HG03159 (cell line): ENCODE measurements around the gene NNAT.

ENCODE experiments used
- ATAC-seq: cut with Tn5 transposase; IDR thresholded peaks from one replicate; pipeline ENCODE4 v1.9.1; 2021; ENCODE audit warnings: mild to moderate bottlenecking, moderate library complexity; ENCODE audit not compliant: unreplicated experiment

Gene NNAT

DNA sequence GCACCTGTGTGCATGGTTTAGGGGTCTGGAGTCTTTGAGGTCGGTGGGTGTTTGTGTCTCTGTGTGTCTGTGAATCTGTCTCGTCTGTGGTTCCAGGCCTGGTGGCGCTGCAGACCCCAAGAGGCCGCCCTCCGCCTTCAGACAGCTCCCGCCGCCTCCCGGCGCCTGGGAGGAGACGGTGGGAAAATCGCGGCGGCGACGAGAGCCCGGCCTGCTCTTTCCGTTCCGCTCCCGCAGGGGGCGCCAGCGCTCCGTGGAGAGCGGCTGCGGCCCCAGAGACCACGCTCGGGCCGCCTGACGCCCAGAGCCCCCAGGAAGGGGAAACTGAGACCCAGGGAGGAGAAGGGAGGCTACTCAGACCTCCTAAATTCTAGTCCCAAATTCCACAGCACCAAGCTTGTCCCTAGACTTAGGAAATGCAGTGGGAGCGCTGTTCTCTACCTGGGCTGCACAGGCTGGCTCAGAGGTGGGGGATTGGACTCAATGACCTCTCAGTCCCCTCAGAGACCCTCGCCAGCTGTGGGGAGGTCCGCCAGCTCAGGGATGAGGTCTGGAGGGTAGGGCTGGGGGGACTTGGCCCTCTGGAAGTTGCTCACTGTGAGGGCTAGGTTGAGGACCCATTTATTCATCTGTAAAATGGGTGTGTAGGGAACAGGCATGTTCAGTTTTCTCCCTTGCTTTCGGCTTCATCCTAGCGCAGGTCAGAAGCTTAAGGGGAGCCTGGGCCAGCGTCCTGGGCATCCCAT is 43.5 kb downstream of the NNAT start:
- no peak for ATAC-seq

DNA sequence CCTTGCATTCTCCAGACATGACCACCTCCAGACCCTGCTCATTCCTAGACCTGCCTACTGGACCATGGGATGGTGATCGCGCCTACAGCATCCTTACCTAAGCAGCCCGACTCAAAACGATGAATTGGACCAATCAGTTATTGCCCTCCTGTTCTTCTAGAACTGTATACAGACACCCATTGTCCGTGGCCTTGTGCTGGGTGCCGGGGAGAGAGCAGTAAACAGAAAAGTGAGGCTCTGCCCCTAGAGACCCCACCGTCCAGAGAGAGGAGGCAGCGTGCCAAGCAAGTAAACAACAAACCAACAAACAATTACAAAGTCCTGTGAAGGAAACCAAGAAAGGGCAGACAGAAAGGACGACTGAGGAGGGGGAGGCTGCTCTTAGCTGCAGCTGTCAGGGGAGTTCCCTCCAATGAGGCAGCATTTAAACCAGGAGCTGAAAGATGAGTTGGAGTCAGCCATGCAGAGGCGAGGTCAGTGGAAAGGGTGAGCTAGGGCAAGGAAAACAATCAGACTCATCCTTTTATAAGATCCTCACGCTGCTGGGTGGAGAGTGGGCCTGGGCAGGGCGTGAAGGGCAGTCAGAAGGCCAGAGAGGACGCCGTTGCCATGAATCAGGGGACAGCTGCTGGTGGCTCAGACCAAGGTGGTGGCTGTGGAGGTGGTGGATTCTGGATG is 44.2 kb downstream of the NNAT start:
- ATAC-seq, result no peak

DNA sequence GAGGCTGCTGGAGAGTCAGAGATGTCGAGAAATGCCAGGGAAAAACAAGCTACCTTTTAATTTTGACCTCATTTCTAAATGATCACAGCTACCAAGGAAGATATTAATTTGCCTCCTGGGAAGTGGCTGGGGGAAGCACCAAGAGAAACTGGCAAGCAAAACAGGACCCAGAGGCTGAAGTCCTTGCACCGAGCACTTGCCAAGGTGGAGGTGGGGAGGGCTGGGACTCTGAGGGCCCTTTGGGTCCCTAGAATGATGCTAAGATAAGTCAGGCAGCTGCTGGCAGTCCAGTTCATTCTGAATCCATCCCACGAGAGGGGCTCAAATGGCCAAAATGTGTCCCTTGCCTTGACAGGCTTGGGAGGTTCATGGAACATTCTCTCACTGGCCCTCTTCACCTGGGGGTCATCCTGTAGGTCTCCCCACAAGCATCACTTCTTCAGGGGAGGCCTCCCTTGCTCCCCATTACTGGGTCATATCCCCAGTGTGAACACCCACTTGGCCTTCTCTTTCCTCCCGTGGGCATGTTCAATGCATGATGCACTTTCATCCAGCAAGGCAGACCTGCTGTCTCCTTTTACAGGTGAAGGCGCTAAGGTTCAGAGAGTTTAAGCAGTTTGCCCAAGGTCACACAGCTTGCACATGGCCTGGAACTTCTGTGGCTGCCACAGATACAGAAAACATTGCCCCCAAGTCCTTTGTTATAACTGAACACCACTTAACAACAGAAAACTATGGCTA is 45.7 kb downstream of the NNAT start:
- ATAC-seq, result no peak

DNA sequence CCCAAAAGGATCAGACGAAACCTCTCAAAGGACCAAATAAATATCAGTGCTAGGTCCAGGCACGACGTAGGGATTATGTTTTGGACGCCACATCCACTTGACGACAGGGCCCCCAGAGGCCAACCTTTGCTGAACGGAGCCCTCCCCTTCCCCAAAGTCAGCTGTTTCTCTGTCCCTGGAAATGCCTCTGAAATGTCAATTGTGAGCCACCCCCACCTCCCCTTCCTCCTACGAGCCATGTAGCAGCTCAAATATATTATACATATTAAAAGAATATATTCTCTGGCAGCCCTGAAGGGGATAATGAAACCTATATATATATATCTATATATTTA is 46.2 kb downstream of the NNAT start:
- ATAC-seq, result no peak

DNA sequence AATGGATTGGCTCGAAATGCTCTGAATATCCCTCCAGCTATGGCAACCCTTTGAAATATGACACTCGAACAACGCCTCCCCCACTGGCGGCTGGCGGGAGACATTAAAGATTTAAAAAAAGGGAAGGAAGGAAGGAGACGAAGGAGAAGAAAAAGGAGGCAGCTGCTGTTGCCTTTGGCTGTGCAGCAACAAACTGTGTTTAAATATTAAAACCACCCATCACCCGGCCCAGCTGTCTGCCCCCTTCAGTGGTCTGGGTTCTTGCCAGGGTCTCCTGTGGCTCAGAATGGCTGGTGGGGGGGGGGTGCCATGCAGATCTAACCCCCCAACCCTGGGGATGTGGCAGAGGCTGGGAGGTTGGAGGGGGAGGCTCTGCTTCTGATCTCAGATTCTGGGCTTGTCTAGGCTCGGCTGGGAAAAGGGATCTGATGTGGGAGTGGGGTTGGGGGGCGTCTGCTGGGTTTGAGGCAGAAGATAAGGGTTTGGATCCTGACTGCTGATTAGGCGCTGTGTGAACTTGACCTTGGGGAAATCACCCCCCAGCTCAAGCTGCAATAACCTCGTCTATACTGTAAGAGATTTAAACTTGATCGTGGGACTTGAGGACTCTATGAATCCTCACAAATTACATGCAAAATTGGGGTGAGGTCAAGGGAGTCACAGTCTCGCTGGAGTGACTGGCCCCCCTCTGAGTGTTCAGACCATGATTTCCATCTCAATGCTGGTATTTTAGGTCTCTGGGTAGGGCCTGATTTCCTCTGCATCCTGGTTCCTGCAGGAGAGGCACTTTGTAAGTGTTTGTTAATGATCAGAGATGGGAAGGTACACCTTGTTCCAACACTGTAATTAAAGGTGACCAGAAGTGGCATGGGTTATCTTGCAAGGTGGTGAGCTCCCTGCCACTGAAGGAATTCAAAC is 46.9 kb downstream of the NNAT start:
- ATAC-seq, result no peak

DNA sequence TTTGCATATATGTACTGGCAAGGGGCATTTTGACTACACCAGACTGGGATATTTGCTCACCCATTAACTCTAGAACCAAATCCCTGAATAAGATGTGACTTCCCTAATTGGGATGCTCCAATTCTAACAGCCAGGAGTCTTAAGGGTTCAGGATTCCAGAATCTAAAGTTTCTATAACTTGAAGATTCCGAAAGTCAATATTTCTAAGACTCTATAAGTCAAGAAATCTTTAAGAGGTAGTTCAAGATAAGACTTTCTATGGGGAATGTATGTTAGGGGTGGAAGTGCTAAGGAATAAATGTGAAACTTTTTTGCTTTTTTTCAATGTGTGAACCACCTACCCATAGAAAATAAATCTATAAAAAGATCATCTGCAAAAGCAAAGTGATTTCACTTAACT is 49.4 kb downstream of the NNAT start:
- ATAC-seq, result no peak

DNA sequence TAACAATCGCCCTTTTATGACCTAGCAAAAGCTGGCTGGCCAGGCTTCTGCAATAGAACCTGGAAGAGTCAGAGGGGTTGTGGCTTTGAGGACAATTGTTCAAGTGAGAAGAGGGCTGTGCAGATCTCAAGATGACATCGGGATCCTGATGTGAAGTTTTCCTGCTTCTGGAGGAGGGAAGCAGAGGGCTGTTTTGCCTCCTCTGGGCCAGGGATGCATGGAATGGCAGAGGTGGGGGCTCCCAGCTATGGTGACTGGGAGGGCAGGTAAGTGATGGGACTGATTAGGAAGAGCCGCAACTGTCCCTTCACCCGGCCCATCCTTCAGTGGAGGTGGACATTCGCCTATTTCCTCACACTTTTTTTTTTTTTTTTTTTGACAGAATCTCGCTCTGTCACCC is 50.0 kb downstream of the NNAT start:
- no peak for ATAC-seq
